Stomach (tissue), 4 donors: ENCODE results near the gene SLC34A3.

Source experiments
- POLR2AphosphoS5 ChIP-seq, 3 donors: sonication (generic); formaldehyde crosslinking; IDR thresholded peaks; one replicate each; pipeline ENCODE4 v1.6.1; 2016; ENCODE audit warnings: antibody characterized with exemption in 3 of 3
- TF ChIP-seq, protein P1 (sequence below), 7 experiments: fragments of 450-650 bp in 4 of 7; fragments of 200-600 bp in 3 of 7; sonication (generic) in 3 of 7; IDR thresholded peaks; one replicate each; pipeline ENCODE4 v1.5.1; 2016 to 2019; ENCODE audit warnings: antibody characterized with exemption in 7 of 7, control low read depth in 2 of 7, mild to moderate bottlenecking in 1 of 7

GRCh38 chr9:137211532-137211931 is 19.2 kb upstream of the SLC34A3 start:
- TF ChIP-seq POLR2AphosphoS5 (IDR thresholded peaks at IDR 0.05) = no peak
- TF ChIP-seq, protein P1, sequence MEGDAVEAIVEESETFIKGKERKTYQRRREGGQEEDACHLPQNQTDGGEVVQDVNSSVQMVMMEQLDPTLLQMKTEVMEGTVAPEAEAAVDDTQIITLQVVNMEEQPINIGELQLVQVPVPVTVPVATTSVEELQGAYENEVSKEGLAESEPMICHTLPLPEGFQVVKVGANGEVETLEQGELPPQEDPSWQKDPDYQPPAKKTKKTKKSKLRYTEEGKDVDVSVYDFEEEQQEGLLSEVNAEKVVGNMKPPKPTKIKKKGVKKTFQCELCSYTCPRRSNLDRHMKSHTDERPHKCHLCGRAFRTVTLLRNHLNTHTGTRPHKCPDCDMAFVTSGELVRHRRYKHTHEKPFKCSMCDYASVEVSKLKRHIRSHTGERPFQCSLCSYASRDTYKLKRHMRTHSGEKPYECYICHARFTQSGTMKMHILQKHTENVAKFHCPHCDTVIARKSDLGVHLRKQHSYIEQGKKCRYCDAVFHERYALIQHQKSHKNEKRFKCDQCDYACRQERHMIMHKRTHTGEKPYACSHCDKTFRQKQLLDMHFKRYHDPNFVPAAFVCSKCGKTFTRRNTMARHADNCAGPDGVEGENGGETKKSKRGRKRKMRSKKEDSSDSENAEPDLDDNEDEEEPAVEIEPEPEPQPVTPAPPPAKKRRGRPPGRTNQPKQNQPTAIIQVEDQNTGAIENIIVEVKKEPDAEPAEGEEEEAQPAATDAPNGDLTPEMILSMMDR (IDR thresholded peaks at IDR 0.05) = no peak
